ENCODE measurements around the gene IL17RA.
"Not testable (repeated sequence)": the region's sequence is repeated elsewhere in the genome, so short reads cannot be mapped to it uniquely, and the experiment has no call there.

Gene IL17RA

GRCh38 chr22:17119481-17120202 lies 34.8 kb downstream of the IL17RA start:
- no peak for DNase-seq (ENCODE audit: low read depth in 1 of 2, low spot score in 1 of 2)

- peak; percentile 24 to 32 for DNase-seq (ENCODE audit: low read depth in 1 of 2, low spot score in 1 of 2)
Measured at GRCh38 chr22:17120281-17120680, 35.5 kb downstream of the IL17RA start.

- no peak for DNase-seq (ENCODE audit: low read depth in 1 of 2, low spot score in 1 of 2)
Measured at GRCh38 chr22:17120711-17121232, 36.0 kb downstream of the IL17RA start.

- DNase-seq (ENCODE audit: low read depth in 1 of 2, low spot score in 1 of 2), result no peak
Measured at GRCh38 chr22:17121233-17122195, 36.7 kb downstream of the IL17RA start, which contains the start of gene TMEM121B. TMEM121B (minus strand) TSS chr22:17121360; CDS start chr22:17121127, 233 bp downstream.

GRCh38 chr22:17130199-17130598 lies 45.4 kb downstream of the IL17RA start:
- no peak for DNase-seq (ENCODE audit: low read depth in 1 of 2, low spot score in 1 of 2)

GRCh38 chr22:17131686-17132085 lies 46.9 kb downstream of the IL17RA start:
- no peak for DNase-seq (ENCODE audit: low read depth in 1 of 2, low spot score in 1 of 2)

- no peak for DNase-seq (ENCODE audit: low read depth in 1 of 2, low spot score in 1 of 2)
Measured at GRCh38 chr22:17132112-17132511, 47.3 kb downstream of the IL17RA start.

- DNase-seq (ENCODE audit: low read depth in 1 of 2, low spot score in 1 of 2), result no peak
Measured at GRCh38 chr22:17133137-17133536, 48.3 kb downstream of the IL17RA start.

- DNase-seq (ENCODE audit: low read depth in 1 of 2, low spot score in 1 of 2), result no peak
Measured at GRCh38 chr22:17135153-17135760, 50.5 kb downstream of the IL17RA start.

GRCh38 chr22:17137170-17137569 lies 52.4 kb downstream of the IL17RA start:
- DNase-seq (ENCODE audit: low read depth in 1 of 2, low spot score in 1 of 2), result no peak

- DNase-seq (ENCODE audit: low read depth in 1 of 2, low spot score in 1 of 2), result no peak
Measured at GRCh38 chr22:17137861-17138425, 53.1 kb downstream of the IL17RA start.

GRCh38 chr22:17138513-17138912 lies 53.7 kb downstream of the IL17RA start:
- no peak for DNase-seq (ENCODE audit: low read depth in 1 of 2, low spot score in 1 of 2)

- no peak for DNase-seq (ENCODE audit: low read depth in 1 of 2, low spot score in 1 of 2)
Measured at GRCh38 chr22:17140022-17140421, 55.2 kb downstream of the IL17RA start.

- no peak for DNase-seq (ENCODE audit: low read depth in 1 of 2, low spot score in 1 of 2)
Measured at GRCh38 chr22:17140826-17141766, 56.3 kb downstream of the IL17RA start.

GRCh38 chr22:17143101-17143500 lies 58.3 kb downstream of the IL17RA start:
- DNase-seq (ENCODE audit: low read depth in 1 of 2, low spot score in 1 of 2), result no peak

- no peak for DNase-seq (ENCODE audit: low read depth in 1 of 2, low spot score in 1 of 2)
Measured at GRCh38 chr22:17143826-17144225, 59.0 kb downstream of the IL17RA start.

GRCh38 chr22:17145021-17145680 lies 60.4 kb downstream of the IL17RA start:
- DNase-seq (ENCODE audit: low read depth in 1 of 2, low spot score in 1 of 2), result no peak

GRCh38 chr22:17147458-17147857 lies 62.7 kb downstream of the IL17RA start:
- DNase-seq (ENCODE audit: low read depth in 1 of 2, low spot score in 1 of 2), result not testable (repeated sequence)

- DNase-seq (ENCODE audit: low read depth in 1 of 2, low spot score in 1 of 2), result no peak
Measured at GRCh38 chr22:17149076-17149815, 64.4 kb downstream of the IL17RA start.

Measured in activated T-helper 1 cell treated with anti-CD3 and anti-CD28 coated beads, Interleukin-2, amount 50 U/mL, for 16 hours (primary cell).